ENCODE data around the gene UBTD2. TPM values are rescaled to one million over a fixed set of nuclear protein-coding genes. Genes with fewer than 3 reads are reported as not detected.

The UBTD2 gene
- polyA plus RNA-seq, 1 donor from 2014 or later: 89.9 TPM

GRCh38 chr5:172282272-172283019, 1.1 kb downstream of the UBTD2 start:
- no peaks in the 10 kb centered on the region for H3F3A ChIP-seq (ENCODE audit: insufficient read depth, low read length, poor library complexity, severe bottlenecking)
- peak overlapping the region; percentile 87 for H3K4me3 ChIP-seq (ENCODE audit: low read length)
- peak overlapping the region; percentile 80 for H3K27ac ChIP-seq (ENCODE audit: low read length)
- peaks cover 11% of the 10 kb centered on the region for H4K20me1 ChIP-seq (ENCODE audit: insufficient read depth)
- peak overlapping the region; percentile 71 for H2AFZ ChIP-seq (ENCODE audit: low read depth, low read length)
- no peaks in the 10 kb centered on the region for H3K36me3 ChIP-seq (ENCODE audit: insufficient read depth, low read length)
- H3K27me3 ChIP-seq (ENCODE audit: insufficient read depth, low read depth, low read length): no peaks in the 10 kb centered on the region
- no peaks in the 10 kb centered on the region for H3K9me2 ChIP-seq (ENCODE audit: insufficient read depth, low read length)
- H3K9me3 ChIP-seq (ENCODE audit: low read length): no peaks in the 10 kb centered on the region
- H3K79me2 ChIP-seq (replicated peaks; ENCODE audit: insufficient read depth, low read length): peaks cover 59% of the 10 kb centered on the region
- peak overlapping the region; percentile 92 for H3K9ac ChIP-seq (ENCODE audit: low read length)
- TF ChIP-seq SMC3 (conservative IDR thresholded peaks at IDR 0.05; ENCODE audit: poor library complexity) (no peak), RAD21 (conservative IDR thresholded peaks at IDR 0.05) (no peak), CTCF (IDR thresholded peaks at IDR 0.05; ENCODE audit: poor library complexity, severe bottlenecking) (no peak), EZH2 (IDR thresholded peaks at IDR 0.05; ENCODE audit: borderline replicate concordance, insufficient read depth, low read length, poor library complexity, severe bottlenecking) (no peak), REST (IDR thresholded peaks at IDR 0.05; ENCODE audit: borderline replicate concordance) (no peak), MXI1 (conservative IDR thresholded peaks at IDR 0.05; ENCODE audit: poor library complexity, severe bottlenecking) (no peak), POLR2AphosphoS5 (IDR thresholded peaks at IDR 0.05) (no peak), TAF1 (IDR thresholded peaks at IDR 0.05; ENCODE audit: low read depth) (no peak), EP300 (conservative IDR thresholded peaks at IDR 0.05; ENCODE audit: poor library complexity, severe bottlenecking) (no peak)
- peak overlapping the region; percentile 86 for H3K4me2 ChIP-seq (ENCODE audit: low read length)

- Histone ChIP-seq H3K36me3 (ENCODE audit: insufficient read depth, low read length) (no peaks in the 10 kb centered on the region), H3F3A (ENCODE audit: insufficient read depth, low read length, poor library complexity, severe bottlenecking) (no peaks in the 10 kb centered on the region), H3K9me2 (ENCODE audit: insufficient read depth, low read length) (no peaks in the 10 kb centered on the region), H3K27ac (ENCODE audit: low read length) (no peak overlapping the region), H3K27me3 (ENCODE audit: insufficient read depth, low read depth, low read length) (no peaks in the 10 kb centered on the region), H3K4me3 (ENCODE audit: low read length) (peak overlapping the region; percentile 87), H3K9ac (ENCODE audit: low read length) (peak overlapping the region; percentile 92), H3K9me3 (ENCODE audit: low read length) (no peaks in the 10 kb centered on the region), H4K20me1 (ENCODE audit: insufficient read depth) (peaks cover 11% of the 10 kb centered on the region), H3K4me2 (ENCODE audit: low read length) (peak overlapping the region; percentile 86), H2AFZ (ENCODE audit: low read depth, low read length) (no peak overlapping the region), H3K79me2 (replicated peaks; ENCODE audit: insufficient read depth, low read length) (peaks cover 70% of the 10 kb centered on the region)
- no peak for TF ChIP-seq CTCF (IDR thresholded peaks at IDR 0.05; ENCODE audit: poor library complexity, severe bottlenecking)
Observed at GRCh38 chr5:172281346-172281745, 2.2 kb downstream of the UBTD2 start.
